WTC11 (cell line): ENCODE data around the gene KCNJ4.

Experiments used
- ESRRA ChIP-seq: sonication (generic); formaldehyde crosslinking; IDR thresholded peaks from 2 replicates; pipeline ENCODE4 v1.8.1; 2022; ENCODE audit warnings: mild to moderate bottlenecking, missing genetic modification reagents, borderline replicate concordance
- PREB ChIP-seq: sonication (generic); formaldehyde crosslinking; IDR thresholded peaks from 2 replicates; pipeline ENCODE4 v1.8.1; 2022; ENCODE audit warnings: mild to moderate bottlenecking, missing genetic modification reagents, moderate library complexity, borderline replicate concordance

GRCh38 chr22:38453996-38454352, 1.0 kb downstream of the KCNJ4 start:
- no peak for TF ChIP-seq ESRRA (CRISPR knock-in tag)
- TF ChIP-seq PREB: no peak
